ENCODE data around the gene ISLR.

ISLR gene

GRCh38 chr15:74208496-74208895 is 35.0 kb downstream of the ISLR start:
- Histone ChIP-seq H3K27ac (replicated peaks) (no peak overlapping the region), H3K27me3 (ENCODE audit: insufficient read depth, poor library complexity, severe bottlenecking) (peaks cover 5% of the 10 kb centered on the region), H3K4me3 (replicated peaks; ENCODE audit: insufficient read depth, low read length) (no peak overlapping the region)
- no peak for DNase-seq (ENCODE audit: low read depth in 1 of 2, low spot score in 1 of 2)
- TF ChIP-seq POLR2AphosphoS5 (IDR thresholded peaks at IDR 0.05; ENCODE audit: low read depth) (no peak), GABPA (IDR thresholded peaks at IDR 0.05; ENCODE audit: low read depth) (no peak), CTCF (IDR thresholded peaks at IDR 0.05; ENCODE audit: insufficient read depth, low read length) (no peak), REST (IDR thresholded peaks at IDR 0.05; ENCODE audit: insufficient replicate concordance, low read depth) (no peak), SPI1 (IDR thresholded peaks at IDR 0.05; ENCODE audit: borderline replicate concordance, low read depth) (no peak)

GRCh38 chr15:74208901-74209559 is 35.5 kb downstream of the ISLR start:
- no peak for DNase-seq (ENCODE audit: low read depth in 1 of 2, low spot score in 1 of 2)
- H3K27me3 ChIP-seq (ENCODE audit: insufficient read depth, poor library complexity, severe bottlenecking), result peaks cover 5% of the 10 kb centered on the region
- H3K27ac ChIP-seq (replicated peaks), result no peak overlapping the region
- TF ChIP-seq CTCF (IDR thresholded peaks at IDR 0.05; ENCODE audit: insufficient read depth, low read length) (no peak), POLR2AphosphoS5 (IDR thresholded peaks at IDR 0.05; ENCODE audit: low read depth) (no peak), SPI1 (IDR thresholded peaks at IDR 0.05; ENCODE audit: borderline replicate concordance, low read depth) (no peak), REST (IDR thresholded peaks at IDR 0.05; ENCODE audit: insufficient replicate concordance, low read depth) (no peak), GABPA (IDR thresholded peaks at IDR 0.05; ENCODE audit: low read depth) (no peak)
- H3K4me3 ChIP-seq (replicated peaks; ENCODE audit: insufficient read depth, low read length), result no peak overlapping the region

GRCh38 chr15:74209560-74209958 is 36.0 kb downstream of the ISLR start:
- H3K27me3 ChIP-seq (ENCODE audit: insufficient read depth, poor library complexity, severe bottlenecking), result peaks cover 5% of the 10 kb centered on the region

More at GRCh38 chr15:74209560-74209958, 36.0 kb downstream of the ISLR start:
- TF ChIP-seq POLR2AphosphoS5 (IDR thresholded peaks at IDR 0.05; ENCODE audit: low read depth), result no peak
- no peak for TF ChIP-seq GABPA (IDR thresholded peaks at IDR 0.05; ENCODE audit: low read depth)
- TF ChIP-seq CTCF (IDR thresholded peaks at IDR 0.05; ENCODE audit: insufficient read depth, low read length), result no peak
- TF ChIP-seq REST (IDR thresholded peaks at IDR 0.05; ENCODE audit: insufficient replicate concordance, low read depth), result no peak
- Histone ChIP-seq H3K4me3 (replicated peaks; ENCODE audit: insufficient read depth, low read length) (no peak overlapping the region), H3K27ac (replicated peaks) (no peak overlapping the region)
- no peak for DNase-seq (ENCODE audit: low read depth in 1 of 2, low spot score in 1 of 2)

Measured in HL-60 (cell line).